ENCODE data around the gene GHRL.
"Not testable (repeated sequence)": the region's sequence is repeated elsewhere in the genome, so short reads cannot be mapped to it uniquely, and the experiment has no call there.

DNA sequence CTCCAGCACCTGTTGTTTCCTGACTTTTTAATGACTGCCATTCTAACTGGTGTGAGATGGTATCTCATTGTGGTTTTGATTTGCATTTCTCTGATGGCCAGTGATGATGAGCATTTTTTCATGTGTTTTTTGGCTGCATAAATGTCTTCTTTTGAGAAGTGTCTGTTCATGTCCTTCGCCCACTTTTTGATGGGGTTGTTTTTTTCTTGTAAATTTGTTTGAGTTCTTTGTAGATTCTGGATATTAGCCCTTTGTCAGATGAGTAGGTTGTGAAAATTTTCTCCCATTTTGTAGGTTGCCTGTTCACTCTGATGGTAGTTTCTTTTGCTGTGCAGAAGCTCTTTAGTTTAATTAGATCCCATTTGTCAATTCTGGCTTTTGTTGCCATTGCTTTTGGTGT lies 5.3 kb upstream of the GHRL start:
- TF ChIP-seq, protein P1, sequence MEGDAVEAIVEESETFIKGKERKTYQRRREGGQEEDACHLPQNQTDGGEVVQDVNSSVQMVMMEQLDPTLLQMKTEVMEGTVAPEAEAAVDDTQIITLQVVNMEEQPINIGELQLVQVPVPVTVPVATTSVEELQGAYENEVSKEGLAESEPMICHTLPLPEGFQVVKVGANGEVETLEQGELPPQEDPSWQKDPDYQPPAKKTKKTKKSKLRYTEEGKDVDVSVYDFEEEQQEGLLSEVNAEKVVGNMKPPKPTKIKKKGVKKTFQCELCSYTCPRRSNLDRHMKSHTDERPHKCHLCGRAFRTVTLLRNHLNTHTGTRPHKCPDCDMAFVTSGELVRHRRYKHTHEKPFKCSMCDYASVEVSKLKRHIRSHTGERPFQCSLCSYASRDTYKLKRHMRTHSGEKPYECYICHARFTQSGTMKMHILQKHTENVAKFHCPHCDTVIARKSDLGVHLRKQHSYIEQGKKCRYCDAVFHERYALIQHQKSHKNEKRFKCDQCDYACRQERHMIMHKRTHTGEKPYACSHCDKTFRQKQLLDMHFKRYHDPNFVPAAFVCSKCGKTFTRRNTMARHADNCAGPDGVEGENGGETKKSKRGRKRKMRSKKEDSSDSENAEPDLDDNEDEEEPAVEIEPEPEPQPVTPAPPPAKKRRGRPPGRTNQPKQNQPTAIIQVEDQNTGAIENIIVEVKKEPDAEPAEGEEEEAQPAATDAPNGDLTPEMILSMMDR (IDR thresholded peaks at IDR 0.05; ENCODE audit: insufficient read depth, low read length, poor library complexity, severe bottlenecking) = not testable (repeated sequence)
- not testable (repeated sequence) for TF ChIP-seq EZH2phosphoT487 (conservative IDR thresholded peaks at IDR 0.05; ENCODE audit: low read length)
